Renal pelvis (tissue), 12 donors: ENCODE results near the gene SPN. TPM values are rescaled to one million over a fixed set of nuclear protein-coding genes. Genes with fewer than 3 reads are reported as not detected.
"Not testable (repeated sequence)": the region's sequence is repeated elsewhere in the genome, so short reads cannot be mapped to it uniquely, and the experiment has no call there.

ENCODE experiments used
- DNase-seq: peaks from one replicate; pipeline ENCODE4 v3.0.0-alpha.2; 2013
- long read RNA-seq, 16 experiments: transcript quantifications; one replicate each; lab custom pipeline, GENCODE V29; 2026
- polyA plus RNA-seq, 3 donors: library from polyadenylated mRNA; unstranded; fragments of 120-200 nt; gene quantifications; one replicate each; pipeline ENCODE4 v1.2.1, GENCODE V29; 2013; ENCODE audit not compliant: insufficient read length in 3 of 3

Gene SPN, protein sequence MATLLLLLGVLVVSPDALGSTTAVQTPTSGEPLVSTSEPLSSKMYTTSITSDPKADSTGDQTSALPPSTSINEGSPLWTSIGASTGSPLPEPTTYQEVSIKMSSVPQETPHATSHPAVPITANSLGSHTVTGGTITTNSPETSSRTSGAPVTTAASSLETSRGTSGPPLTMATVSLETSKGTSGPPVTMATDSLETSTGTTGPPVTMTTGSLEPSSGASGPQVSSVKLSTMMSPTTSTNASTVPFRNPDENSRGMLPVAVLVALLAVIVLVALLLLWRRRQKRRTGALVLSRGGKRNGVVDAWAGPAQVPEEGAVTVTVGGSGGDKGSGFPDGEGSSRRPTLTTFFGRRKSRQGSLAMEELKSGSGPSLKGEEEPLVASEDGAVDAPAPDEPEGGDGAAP
- polyA plus RNA-seq: 1 to 10 TPM; 2.7 to 2.8 (median 2.8) TPM
- long read RNA-seq, donor 1, partial matches to known transcripts: 0 of 2 reads
- long read RNA-seq, donor 1, other reads (novel, unspliced or antisense): 0 of 2 reads
- long read RNA-seq, donor 2, partial matches to known transcripts: 0 of 1 reads
- long read RNA-seq, donor 2, other reads (novel, unspliced or antisense): 0 of 1 reads
- long read RNA-seq, donor 3, partial matches to known transcripts: 0 of 2 reads
- long read RNA-seq, donor 3, other reads (novel, unspliced or antisense): 0 of 2 reads
- long read RNA-seq, donor 4, partial matches to known transcripts: 0 of 1 reads
- long read RNA-seq, donor 4, other reads (novel, unspliced or antisense): 0 of 1 reads
- long read RNA-seq, donor 5: 0 reads
- long read RNA-seq, donor 6, partial matches to known transcripts: 0 of 2 reads
- long read RNA-seq, donor 6, other reads (novel, unspliced or antisense): 0 of 2 reads
- long read RNA-seq, donor 7, partial matches to known transcripts: 0 of 4 reads
- long read RNA-seq, donor 7, other reads (novel, unspliced or antisense): 0 of 4 reads
- long read RNA-seq, donor 8, partial matches to known transcripts: 0 of 2 reads
- long read RNA-seq, donor 8, other reads (novel, unspliced or antisense): 0 of 2 reads
- long read RNA-seq, donor 9, partial matches to known transcripts: 0 of 5 reads
- long read RNA-seq, donor 9, other reads (novel, unspliced or antisense): 0 of 5 reads
- long read RNA-seq, donor 10, partial matches to known transcripts: 0 of 2 reads
- long read RNA-seq, donor 10, other reads (novel, unspliced or antisense): 0 of 2 reads
- long read RNA-seq, donor 11, partial matches to known transcripts: 0 of 1 reads
- long read RNA-seq, donor 11, other reads (novel, unspliced or antisense): 0 of 1 reads
- long read RNA-seq, donor 12, partial matches to known transcripts: 0 of 2 reads
- long read RNA-seq, donor 12, other reads (novel, unspliced or antisense): 0 of 2 reads
- long read RNA-seq, donor 13, transcript SPN-204 (1 exons, 2,077 nt): major isoform, 6 of 6 reads
- long read RNA-seq, donor 13, partial matches to known transcripts: 0 of 6 reads
- long read RNA-seq, donor 13, other reads (novel, unspliced or antisense): 0 of 6 reads
- long read RNA-seq, donor 14: 0 reads
- long read RNA-seq, donor 15: 0 reads
- long read RNA-seq, donor 16, partial matches to known transcripts: 0 of 3 reads
- long read RNA-seq, donor 16, other reads (novel, unspliced or antisense): 0 of 3 reads

DNA sequence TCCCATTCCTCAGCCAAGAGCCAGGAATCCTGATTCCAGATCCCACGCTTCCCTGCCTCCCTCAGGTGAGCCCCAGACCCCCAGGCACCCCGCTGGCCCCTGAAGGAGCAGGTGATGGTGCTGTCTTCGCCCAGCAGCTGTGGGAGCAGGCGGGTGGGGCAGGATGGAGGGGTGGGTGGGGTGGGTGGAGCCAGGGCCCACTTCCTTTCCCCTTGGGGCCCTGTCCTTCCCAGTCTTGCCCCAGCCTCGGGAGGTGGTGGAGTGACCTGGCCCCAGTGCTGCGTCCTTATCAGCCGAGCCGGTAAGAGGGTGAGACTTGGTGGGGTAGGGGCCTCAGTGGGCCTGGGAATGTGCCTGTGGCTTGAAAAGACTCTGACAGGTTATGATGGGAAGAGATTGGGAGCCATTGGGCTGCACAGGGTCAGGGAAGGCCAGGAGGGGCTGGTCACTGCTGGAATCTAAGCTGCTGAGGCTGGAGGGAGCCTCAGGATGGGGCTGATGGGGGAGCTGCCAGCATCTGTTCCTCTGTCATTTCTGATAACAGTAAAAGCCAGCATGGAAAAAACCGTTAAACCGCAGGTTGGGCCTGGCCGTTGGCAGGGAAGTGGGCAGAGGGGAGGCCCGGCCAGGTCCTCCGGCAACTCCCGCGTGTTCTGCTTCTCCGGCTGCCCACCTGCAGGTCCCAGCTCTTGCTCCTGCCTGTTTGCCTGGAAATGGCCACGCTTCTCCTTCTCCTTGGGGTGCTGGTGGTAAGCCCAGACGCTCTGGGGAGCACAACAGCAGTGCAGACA lies at the start of gene SPN:
Gene SPN, plus strand, starts transcription at position 232 of the 791 bp plus-strand sequence. Its CDS starts 482 bp downstream, at position 714.
- DNase-seq: no peak

- DNase-seq: not testable (repeated sequence)
Observed at GRCh38 chr16:29613307-29614057, 49.6 kb upstream of the SPN start.

GRCh38 chr16:29614691-29615314 lies 48.2 kb upstream of the SPN start:
- DNase-seq: not testable (repeated sequence)

- DNase-seq: not testable (repeated sequence)
Observed at GRCh38 chr16:29616127-29616526, 46.9 kb upstream of the SPN start.

DNA sequence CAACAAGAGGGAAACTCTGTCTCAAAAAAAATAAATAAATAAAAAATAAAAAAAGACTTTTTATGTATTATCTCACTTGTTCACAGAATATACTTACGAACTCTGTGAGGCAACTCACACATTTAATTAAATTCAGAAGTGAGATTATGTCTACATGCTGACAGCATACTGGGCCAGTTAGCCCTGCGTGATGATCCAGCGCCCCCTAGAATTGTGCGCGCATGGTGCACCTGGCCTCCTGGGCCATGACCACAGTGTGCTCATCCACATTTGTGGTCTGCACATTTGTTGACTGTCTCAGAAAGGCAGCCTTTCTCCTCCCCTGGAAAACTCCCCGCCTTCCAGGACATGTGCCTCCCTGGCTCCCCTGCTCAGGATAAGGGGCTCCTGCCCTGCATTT lies 42.5 kb upstream of the SPN start:
- not testable (repeated sequence) for DNase-seq

DNA sequence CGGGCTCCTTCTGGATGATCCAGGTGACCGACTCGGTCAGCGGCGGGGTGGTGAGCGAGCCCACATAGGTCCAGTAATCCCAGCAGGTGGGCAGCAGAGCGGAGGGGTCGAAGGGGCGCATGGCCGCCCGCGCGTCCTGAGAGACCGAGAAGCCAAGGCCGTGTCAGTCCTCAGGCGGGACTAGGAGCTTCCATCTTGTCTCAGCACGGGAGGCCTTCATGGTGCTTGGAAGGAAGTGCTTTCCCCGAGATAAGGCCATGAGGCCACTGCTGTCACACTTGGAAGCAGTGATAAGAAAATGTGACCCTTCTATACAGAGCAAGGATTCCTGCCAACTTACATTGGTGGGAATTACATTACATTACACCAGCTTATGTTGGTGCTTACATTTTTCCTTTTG lies 40.3 kb upstream of the SPN start:
- not testable (repeated sequence) for DNase-seq

DNA sequence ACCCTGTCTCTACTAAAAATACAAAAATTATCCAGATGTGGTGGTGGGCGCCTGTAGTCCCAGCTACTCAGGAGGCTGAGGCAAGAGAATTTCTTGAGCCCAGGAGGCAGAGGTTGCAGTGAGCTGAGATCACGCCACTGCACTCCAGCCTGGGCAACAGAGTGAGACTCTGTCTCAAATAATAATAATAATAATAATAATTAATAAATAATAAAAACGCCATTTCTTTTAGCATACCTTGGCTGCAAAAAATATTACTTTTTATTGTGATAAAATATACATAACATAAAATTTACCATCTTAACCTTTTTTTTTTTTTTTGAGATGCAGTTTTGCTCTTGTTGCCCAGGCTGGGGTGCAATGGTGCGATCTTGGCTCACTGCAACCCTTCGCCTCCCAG lies 39.8 kb upstream of the SPN start:
- not testable (repeated sequence) for DNase-seq

DNA sequence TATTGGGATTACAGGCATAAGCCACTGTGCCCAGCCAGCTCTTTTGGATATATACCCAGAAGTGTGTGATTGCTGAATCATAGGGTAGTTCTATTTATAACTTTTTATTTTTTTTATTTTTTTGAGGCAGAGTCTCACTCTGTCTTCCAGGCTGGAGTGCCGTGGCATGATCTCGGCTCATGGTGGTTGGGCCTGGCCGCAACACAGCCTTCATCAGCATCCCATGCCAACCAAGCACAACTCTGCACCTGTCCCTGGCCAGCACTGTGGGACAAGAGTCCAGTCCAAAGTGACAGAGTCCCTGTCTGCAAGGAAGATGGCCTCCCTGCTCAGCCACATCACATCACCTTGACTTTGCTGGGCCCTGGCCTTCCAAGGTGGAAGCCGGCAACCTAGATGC lies 37.9 kb upstream of the SPN start:
- DNase-seq: not testable (repeated sequence)

DNA sequence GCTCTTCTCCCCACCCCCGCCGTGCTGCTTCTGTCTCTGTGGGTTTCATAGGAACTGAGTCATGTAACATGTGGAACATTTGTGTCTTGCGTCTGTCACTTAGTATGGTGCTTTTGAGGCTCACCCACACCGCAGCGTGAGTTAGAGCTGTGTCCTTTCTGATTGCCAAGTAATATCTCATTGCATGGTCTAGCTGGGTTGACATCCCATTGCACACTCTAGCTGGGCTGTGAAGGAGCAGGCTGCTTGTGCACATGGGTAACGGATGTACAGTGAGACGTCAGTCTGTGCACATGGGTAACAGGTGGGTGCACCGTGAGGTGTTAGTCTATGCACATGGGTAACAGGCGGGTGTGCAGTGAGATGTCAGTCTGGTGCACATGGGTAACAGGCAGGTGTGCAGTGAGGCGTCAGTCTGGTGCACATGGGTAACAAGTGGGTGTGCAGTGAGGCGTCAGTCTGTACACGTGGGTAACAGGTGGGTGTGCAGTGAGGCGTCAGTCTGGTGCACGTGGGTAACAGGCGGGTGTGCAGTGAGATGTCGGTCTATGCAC lies 36.2 kb upstream of the SPN start:
- not testable (repeated sequence) for DNase-seq

DNA sequence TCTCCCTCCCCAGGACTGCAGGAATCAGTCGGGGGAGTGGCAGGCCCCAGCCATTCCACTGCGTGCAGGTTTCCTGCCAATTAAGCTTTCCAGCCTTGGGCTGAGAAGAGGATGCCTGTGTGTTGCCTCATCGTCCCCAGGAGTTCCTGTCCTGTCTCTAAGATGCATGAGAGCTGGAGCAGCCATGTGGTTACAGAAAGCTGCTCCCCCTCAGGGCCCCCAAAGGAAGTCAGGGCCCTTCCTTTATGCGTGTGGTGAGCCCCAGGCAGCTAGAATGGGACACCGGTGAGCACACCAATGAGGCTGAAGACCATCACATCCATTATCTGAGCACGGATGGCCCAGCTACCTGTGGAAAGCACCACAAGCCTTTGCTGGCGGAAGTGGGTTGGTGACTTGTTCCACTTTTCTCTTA lies 35.4 kb upstream of the SPN start:
- not testable (repeated sequence) for DNase-seq

GRCh38 chr16:29628707-29629106 lies 34.3 kb upstream of the SPN start:
- DNase-seq: not testable (repeated sequence)

- DNase-seq: not testable (repeated sequence)
Observed at GRCh38 chr16:29629318-29629717, 33.7 kb upstream of the SPN start.

- not testable (repeated sequence) for DNase-seq
Observed at GRCh38 chr16:29631658-29632057, 31.4 kb upstream of the SPN start.

DNA sequence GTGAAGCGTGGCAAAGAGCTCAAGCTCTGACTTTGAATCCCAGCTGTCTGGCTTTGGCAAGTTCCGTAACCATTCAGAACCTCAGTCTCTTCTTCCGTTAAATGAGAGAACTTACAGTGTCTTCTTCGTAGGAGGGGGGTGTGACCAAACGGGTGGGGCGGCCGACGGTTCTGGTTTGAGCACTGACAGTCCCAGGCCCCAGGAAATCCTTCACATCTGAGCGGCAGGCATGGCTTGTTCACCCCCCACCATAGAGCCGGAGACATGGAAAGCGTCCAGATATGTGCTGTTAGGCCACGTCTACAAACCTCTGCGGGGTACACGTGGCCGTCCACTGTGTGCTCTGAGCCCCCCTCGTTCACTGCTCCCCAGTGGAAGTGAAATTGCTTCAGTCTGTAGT lies 27.1 kb upstream of the SPN start:
- DNase-seq: not testable (repeated sequence)

GRCh38 chr16:29636368-29636767 lies 26.7 kb upstream of the SPN start:
- DNase-seq: not testable (repeated sequence)

- DNase-seq: not testable (repeated sequence)
Observed at GRCh38 chr16:29638751-29639150, 24.3 kb upstream of the SPN start.

GRCh38 chr16:29641561-29641960 lies 21.5 kb upstream of the SPN start:
- DNase-seq: no peak

- DNase-seq: no peak
Observed at GRCh38 chr16:29643596-29643995, 19.5 kb upstream of the SPN start.
